Jurkat, Clone E6-1 (cell line): ENCODE measurements around the gene LRRC8E.
A peak's percentile ranks its signal among the peaks of the same experiment; 100 is the strongest.
"Not testable (repeated sequence)": the region's sequence is repeated elsewhere in the genome, so short reads cannot be mapped to it uniquely, and the experiment has no call there.

Source experiments
- DNase-seq: peaks from one replicate; pipeline ENCODE4 v3.0.0-alpha.2; 2011; ENCODE audit warnings: low read depth, low spot score
- H3K4me3 ChIP-seq: 2 replicates; pipeline ENCODE4 v1.5.1; 2011; ENCODE audit warnings: mild to moderate bottlenecking, low read length, control low read depth, moderate library complexity

Gene LRRC8E

GRCh38 chr19:7852851-7853769 is 35.2 kb upstream of the LRRC8E start:
- DNase-seq = peak; percentile 32
- H3K4me3 ChIP-seq = no peak overlapping the region

DNA sequence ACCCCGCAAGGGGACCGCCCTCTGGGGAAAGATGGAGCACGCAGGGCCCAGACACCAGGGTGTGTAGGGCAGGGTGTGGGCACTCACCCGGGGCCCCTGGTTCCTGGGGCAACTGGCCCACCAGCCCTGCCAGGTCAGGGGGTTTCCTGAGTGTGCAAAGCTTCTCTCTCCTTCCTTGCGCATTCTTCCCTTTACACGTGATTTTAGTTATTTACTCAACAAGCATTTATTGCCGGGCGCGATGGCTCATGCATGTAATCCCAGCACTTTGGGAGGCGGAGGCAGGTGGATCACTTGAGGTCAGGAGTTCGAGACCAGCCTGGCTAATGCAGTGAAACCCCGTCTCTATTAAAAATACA is 34.6 kb upstream of the LRRC8E start:
- H3K4me3 ChIP-seq = no peak overlapping the region
- DNase-seq = no peak

- H3K4me3 ChIP-seq = no peak overlapping the region
- DNase-seq = no peak
Measured at GRCh38 chr19:7855426-7856108, 32.7 kb upstream of the LRRC8E start.

GRCh38 chr19:7856109-7856591 is 32.2 kb upstream of the LRRC8E start:
- no peak for DNase-seq
- no peak overlapping the region for H3K4me3 ChIP-seq

DNA sequence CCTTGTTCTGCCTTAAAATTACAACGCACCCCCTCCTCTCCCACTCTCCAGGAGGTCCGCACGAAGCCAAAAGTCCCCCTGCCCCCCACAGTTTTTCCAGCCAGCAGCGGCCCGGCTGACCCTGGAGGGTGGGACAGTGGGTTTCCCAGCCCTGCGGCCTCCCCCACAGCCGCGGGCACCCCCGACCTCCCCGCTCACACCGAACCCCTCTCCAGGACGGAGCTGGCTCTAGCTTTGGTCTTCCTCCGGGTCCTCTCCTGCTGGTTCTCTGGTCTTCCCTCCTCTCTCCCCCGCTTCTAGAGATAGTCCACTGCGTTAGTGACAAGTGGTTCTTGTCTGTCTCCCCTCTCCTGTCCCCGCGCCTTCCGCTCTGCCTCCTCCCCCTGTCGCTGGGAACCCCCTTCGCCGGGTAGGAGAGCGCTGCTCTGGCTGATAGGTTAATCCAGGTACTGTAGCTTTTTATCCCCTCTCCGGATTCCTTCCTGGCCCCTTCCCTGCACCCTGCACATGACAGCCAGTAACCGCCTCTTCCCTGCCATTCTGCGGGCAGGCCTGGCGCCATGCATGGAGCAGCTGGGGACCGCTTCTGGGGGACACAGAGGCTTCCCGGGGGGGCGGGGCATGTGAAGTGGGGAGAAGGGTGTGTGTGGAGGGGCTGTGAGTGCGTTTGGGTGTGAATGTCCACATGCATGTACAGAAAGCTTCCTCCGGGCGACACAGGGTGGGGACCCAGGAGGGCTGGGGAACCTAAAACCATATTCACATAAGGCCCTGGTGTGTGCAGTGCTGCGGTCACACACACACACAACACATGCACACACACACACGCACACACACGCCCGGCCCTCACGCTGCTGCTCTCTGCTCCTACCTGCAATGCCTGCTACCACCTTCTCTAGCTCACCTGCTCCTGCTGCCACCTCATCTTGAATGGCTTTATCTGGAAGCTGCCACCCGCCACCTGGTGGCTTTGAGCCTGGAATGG is 31.3 kb upstream of the LRRC8E start:
- no peak overlapping the region for H3K4me3 ChIP-seq

GRCh38 chr19:7857727-7858108 is 30.6 kb upstream of the LRRC8E start:
- H3K4me3 ChIP-seq = no peak overlapping the region
- no peak for DNase-seq

More for the DNA sequence above, 31.3 kb upstream of the LRRC8E start:
- no peak for DNase-seq

DNA sequence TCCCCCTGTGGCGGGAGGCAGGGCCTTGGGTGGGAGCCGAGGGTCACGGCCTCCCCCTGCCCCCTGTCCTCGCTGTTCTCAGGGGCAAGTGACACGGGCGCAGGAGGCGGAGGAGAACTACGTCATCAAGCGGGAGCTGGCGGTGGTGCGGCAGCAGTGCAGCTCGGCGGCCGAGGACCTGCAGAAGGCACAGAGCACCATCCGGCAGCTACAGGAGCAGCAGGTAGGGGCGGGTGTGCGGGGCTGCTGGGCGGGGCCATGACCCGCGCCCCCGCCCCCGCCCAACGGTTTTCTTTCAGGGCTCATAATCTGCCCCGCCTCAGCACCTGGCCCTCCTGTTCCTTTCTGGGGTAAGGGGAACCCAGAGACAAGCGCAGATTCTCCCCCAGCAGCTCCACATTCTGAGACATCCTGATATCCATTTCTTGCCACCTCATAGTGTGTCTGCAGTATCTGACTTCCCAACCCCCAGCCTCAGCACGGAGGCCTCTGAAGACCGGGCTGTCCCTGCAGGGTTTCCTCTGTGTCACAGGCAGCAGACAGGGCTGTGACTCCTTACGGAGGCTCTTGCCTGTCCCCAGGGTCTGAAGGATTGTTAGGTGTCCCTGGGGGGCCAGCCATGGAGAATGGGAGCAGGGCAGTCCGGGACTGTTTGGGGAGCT is 30.1 kb upstream of the LRRC8E start:
- no peak overlapping the region for H3K4me3 ChIP-seq
- no peak for DNase-seq

DNA sequence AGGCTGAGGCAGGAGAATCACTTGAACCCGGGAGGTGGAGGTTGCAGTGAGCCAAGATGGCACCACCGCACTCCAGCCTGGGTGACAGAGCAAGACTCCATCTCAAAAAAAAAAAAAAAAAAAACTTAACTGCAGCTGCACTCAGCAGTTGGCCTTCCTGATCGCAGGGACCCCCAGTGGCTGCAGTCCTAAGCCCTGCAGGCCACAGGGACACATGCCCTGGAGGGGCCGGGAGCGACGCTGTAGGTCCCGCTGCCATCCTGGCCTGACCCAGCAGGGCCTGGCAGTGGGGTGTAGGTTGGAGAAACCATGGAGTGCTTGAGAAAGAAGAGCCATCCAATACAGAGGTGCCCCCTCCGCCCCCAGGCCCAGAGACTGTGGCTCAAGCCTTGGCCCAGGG is 29.2 kb upstream of the LRRC8E start:
- DNase-seq, H3K4me3 ChIP-seq: not testable (repeated sequence)

DNA sequence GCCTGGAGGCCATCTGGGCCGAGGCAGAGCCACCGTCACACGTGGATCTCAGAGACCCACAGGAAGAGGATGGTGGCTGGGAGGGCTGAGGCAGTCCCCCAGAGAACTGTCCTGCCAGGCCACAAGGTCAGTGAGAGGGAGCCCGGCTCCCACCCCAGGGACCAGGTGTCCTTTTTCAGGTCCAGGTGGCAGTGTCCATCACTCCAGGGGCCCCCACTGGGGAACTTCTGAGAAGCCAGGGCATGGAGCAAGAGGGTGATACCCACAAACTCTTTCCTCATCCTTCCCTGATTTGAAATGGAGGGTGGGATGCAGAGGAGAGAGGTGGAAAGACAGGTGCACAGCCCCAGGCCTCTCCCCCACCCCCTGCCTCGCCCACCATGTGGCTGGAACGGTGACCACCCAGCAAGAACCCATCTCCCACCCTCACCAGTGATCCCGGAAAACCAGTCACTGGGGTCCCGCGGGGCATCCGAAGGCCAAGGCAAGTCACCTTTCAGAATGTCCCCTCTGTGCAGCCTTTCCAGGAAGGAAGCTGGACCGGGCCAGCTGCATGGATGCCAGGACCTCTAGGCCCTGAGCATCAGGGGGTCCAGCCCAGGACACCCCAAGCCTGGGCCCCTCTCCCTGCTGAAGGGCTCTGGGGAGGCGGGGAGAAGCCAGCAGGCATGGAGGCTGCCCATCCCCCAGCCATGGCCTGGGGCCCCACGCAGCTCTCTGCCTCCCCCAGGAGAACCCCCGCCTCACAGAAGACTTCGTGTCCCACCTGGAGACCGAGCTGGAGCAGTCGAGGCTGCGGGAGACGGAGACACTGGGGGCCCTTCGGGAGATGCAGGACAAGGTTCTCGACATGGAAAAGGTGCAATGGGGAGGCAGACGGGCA is 28.2 kb upstream of the LRRC8E start:
- H3K4me3 ChIP-seq = no peak overlapping the region
- no peak for DNase-seq

DNA sequence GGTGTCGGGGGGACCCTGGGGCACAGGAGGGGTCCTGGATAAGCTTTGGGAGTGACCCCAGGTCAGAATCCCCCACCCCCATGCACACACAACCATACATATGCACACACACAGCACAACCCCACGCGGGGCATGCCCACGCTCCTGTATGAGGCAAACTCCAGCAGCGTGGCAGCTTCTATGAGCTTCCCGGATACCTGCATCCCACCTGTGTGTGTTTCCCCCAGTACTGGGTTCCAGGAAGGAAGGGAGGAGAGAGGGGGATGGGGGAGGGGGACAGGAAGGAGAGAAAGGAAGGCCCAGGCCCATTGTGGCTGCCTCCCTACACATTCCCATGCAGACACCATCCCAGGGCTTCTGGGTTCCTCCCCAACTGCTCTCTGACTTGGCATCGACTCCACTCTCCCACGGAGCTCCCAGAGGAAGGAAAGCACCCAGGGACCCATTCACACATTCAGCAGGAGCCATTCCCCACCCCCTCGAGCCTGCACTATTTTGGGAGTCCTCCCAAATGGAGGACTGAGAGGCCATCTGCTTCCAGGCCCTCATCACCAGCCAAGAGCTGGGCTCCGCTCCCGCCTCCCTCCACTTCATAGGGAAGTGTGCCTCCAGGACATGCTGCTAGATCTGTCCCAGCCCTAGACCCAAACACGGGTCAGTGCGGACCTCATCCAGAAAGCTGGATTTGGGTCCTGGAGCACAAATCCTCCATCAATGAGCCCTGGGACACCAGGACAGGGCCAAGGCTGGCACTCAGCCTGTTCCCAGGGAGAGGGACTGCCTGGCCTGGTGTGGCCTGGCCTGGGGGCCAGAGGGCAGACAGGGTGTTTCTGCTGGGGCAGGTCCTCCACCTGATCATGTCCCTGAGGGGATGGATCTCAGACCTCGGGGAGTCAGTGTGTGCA is 27.3 kb upstream of the LRRC8E start:
- H3K4me3 ChIP-seq = no peak overlapping the region

GRCh38 chr19:7861619-7862412 is 26.5 kb upstream of the LRRC8E start:
- no peak overlapping the region for H3K4me3 ChIP-seq

More for the DNA sequence above, 27.3 kb upstream of the LRRC8E start:
- DNase-seq = no peak

GRCh38 chr19:7862413-7862951 is 25.8 kb upstream of the LRRC8E start:
- DNase-seq = peak; percentile 57
- no peak overlapping the region for H3K4me3 ChIP-seq

More at GRCh38 chr19:7861619-7862412, 26.5 kb upstream of the LRRC8E start:
- DNase-seq = no peak

DNA sequence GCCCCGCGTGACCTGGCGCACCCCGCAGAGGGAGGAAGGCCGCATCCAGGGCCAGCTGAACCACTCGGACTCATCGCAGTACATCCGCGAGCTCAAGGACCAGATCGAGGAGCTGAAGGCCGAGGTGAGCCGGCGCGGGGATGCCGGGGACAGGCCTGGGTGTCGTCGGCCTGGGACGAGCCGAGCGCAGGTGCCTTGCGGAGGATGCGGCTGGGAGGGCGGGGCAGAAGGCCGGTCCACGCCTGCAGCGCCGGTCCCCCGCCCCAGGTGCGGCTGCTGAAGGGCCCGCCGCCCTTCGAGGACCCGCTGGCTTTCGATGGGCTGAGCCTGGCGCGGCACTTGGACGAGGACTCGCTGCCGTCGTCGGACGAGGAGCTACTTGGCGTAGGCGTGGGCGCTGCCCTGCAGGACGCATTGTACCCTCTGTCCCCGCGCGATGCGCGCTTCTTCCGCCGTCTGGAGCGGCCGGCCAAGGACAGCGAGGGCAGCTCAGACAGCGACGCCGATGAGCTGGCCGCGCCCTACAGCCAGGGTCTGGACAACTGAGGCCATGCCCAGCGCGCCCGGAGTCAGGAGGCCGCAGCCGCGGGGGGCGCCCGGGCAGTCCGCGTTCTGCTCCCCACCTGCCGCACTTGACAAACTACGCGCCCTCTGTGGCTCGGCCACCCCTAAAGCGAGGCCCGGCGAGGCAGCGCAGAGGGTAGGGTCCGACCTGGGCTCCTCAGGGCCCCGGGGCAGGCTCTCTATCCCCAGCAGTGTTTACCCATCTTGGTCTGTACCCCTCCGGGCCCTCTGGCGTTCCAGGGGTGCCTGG is 24.9 kb upstream of the LRRC8E start:
- DNase-seq = no peak
- no peak overlapping the region for H3K4me3 ChIP-seq

DNA sequence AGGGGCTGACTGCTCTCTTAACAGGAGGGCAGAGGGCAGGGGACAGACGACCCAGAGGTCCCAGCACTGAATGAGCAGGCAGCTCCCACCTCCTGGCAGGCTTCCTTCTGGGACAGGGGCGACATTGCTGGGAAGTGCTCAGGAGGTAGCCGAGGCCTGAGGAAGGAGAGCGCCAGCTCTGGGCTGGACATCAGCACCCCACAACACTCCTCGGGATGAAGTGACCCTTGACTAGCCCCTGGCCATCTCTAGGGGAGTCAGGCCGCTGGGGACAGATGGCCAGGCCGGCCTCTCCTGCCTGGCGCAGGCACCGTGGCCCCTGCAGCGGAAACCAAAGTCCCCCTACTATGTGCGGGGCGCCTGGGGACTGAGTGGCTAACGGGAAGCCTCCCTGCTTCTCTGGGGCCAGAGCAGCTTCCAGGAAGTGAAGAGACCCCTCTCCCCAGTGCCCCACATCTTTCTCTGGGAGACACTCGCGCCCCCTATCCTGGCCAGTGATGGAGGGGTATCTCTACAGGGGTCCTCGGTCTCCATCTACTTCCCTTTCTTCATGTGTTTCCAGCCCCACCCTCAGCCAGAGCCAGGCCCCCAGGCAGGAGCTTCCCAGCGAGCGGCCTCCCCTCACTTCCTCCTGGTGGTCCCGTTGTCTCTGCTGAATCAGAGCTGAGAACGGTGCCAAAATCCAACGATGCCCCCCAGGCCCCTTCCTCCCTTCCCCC is 24.2 kb upstream of the LRRC8E start:
- H3K4me3 ChIP-seq = no peak overlapping the region
- DNase-seq = no peak
